Measurements from ENCODE around the gene SRRM3. TPM values are rescaled to one million over a fixed set of nuclear protein-coding genes. Genes with fewer than 3 reads are reported as not detected.

Gene SRRM3
- total and polyA plus RNA-seq, 2 experiments from 2014 or later = 8.6 to 13.8 TPM

GRCh38 chr7:76189276-76189675 lies 12.4 kb upstream of the SRRM3 start:
- peaks cover 15% of the 10 kb centered on the region for H3K27me3 Mint-ChIP-seq (ENCODE audit: insufficient read depth, low read depth, poor library complexity)
- H3K27ac ChIP-seq (ENCODE audit: low read depth) = no peak overlapping the region
- H3K36me3 ChIP-seq (ENCODE audit: insufficient read depth) = no peaks in the 10 kb centered on the region
- no peak for TF ChIP-seq POLR2AphosphoS5 (IDR thresholded peaks at IDR 0.05; ENCODE audit: low read depth)
- no peak for TF ChIP-seq ZNF331 (CRISPR knock-in tag; IDR thresholded peaks at IDR 0.05; ENCODE audit: low read depth)
- no peak for TF ChIP-seq REST (IDR thresholded peaks at IDR 0.05; ENCODE audit: unreplicated experiment)
- TF ChIP-seq JUNB (IDR thresholded peaks at IDR 0.05; ENCODE audit: unreplicated experiment) = no peak
- TF ChIP-seq, protein P1, sequence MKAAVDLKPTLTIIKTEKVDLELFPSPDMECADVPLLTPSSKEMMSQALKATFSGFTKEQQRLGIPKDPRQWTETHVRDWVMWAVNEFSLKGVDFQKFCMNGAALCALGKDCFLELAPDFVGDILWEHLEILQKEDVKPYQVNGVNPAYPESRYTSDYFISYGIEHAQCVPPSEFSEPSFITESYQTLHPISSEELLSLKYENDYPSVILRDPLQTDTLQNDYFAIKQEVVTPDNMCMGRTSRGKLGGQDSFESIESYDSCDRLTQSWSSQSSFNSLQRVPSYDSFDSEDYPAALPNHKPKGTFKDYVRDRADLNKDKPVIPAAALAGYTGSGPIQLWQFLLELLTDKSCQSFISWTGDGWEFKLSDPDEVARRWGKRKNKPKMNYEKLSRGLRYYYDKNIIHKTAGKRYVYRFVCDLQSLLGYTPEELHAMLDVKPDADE (IDR thresholded peaks at IDR 0.05) = no peak
- TF ChIP-seq ZNF462 (CRISPR knock-in tag; IDR thresholded peaks at IDR 0.05) = no peak
- no peak for TF ChIP-seq EZH2 (IDR thresholded peaks at IDR 0.05; ENCODE audit: low read depth, unreplicated experiment)
- no peak for TF ChIP-seq STAT1 (IDR thresholded peaks at IDR 0.05; ENCODE audit: unreplicated experiment)
- no peak for TF ChIP-seq CREB1 (CRISPR knock-in tag; IDR thresholded peaks at IDR 0.05; ENCODE audit: low read depth)
- TF ChIP-seq EZH2phosphoT487 (IDR thresholded peaks at IDR 0.05; ENCODE audit: unreplicated experiment) = no peak
- TF ChIP-seq CTCF (conservative IDR thresholded peaks at IDR 0.05; ENCODE audit: low read depth in 2 of 2) = no peak
- H3K4me3 ChIP-seq = no peak overlapping the region
- H3K4me3 Mint-ChIP-seq = no peak overlapping the region
- H2AFZ ChIP-seq = no peak overlapping the region
- DNase-seq (ENCODE audit: low spot score) = no peak
- no peaks in the 10 kb centered on the region for H4K20me1 ChIP-seq (replicated peaks; ENCODE audit: insufficient read depth)
- no peak overlapping the region for H3K4me2 ChIP-seq
- H3K4me1 Mint-ChIP-seq = peaks cover 26% of the 10 kb centered on the region
- H3K79me2 ChIP-seq (replicated peaks; ENCODE audit: insufficient read depth) = no peaks in the 10 kb centered on the region
- peaks cover 22% of the 10 kb centered on the region for H3K4me1 ChIP-seq (ENCODE audit: insufficient read depth)
- no peaks in the 10 kb centered on the region for H3K27me3 ChIP-seq (ENCODE audit: insufficient read depth)
- H3K36me3 Mint-ChIP-seq (ENCODE audit: low read depth) = peaks cover 3% of the 10 kb centered on the region; the same call in 2 of the 3 replicates
- H3K27ac Mint-ChIP-seq = no peak overlapping the region
- no peaks in the 10 kb centered on the region for H3K9me2 ChIP-seq (ENCODE audit: insufficient read depth)
- peaks cover 13% of the 10 kb centered on the region; the same call in 1 of the 2 replicates for H3F3A ChIP-seq (replicated peaks; ENCODE audit: low read depth)
- ATAC-seq = no peak
- H3K9me3 Mint-ChIP-seq = peaks cover 8% of the 10 kb centered on the region; the same call in 2 of the 3 replicates

Data from GM23338 (cell line).